HCT116 (cell line): ENCODE results near the gene CFAP97.

ENCODE experiments used
- ATF3 ChIP-seq: IDR thresholded peaks from 2 replicates; pipeline ENCODE4 v1.6.1; 2012
- CEBPB ChIP-seq: IDR thresholded peaks from 2 replicates; pipeline ENCODE4 v1.6.1; 2012; ENCODE audit warnings: low read depth
- CTCF ChIP-seq, 3 experiments: fragments of 200-600 bp in 1 of 3; sonication (generic) in 1 of 3; IDR thresholded peaks in 2 of 3; conservative IDR thresholded peaks in 1 of 3; 2 replicates each; pipeline ENCODE4 v1.5.1; 2012 to 2017; ENCODE audit warnings: low read depth in 2 of 3, low read length in 2 of 3, antibody characterized with exemption in 1 of 3, borderline replicate concordance in 1 of 3, control low read depth in 1 of 3, mild to moderate bottlenecking in 1 of 3, mixed read lengths in 1 of 3, mixed run types in 1 of 3, moderate library complexity in 1 of 3; ENCODE audit not compliant: insufficient read depth in 1 of 3
- EGR1 ChIP-seq: IDR thresholded peaks from 2 replicates; pipeline ENCODE4 v1.6.1; 2012; ENCODE audit warnings: low read depth
- ELF1 ChIP-seq: IDR thresholded peaks from 2 replicates; pipeline ENCODE4 v1.6.1; 2012; ENCODE audit warnings: low read depth, borderline replicate concordance
- JUND ChIP-seq: IDR thresholded peaks from 2 replicates; pipeline ENCODE4 v1.6.1; 2012
- POLR2A ChIP-seq: IDR thresholded peaks from 2 replicates; pipeline ENCODE4 v1.7.0; 2011; ENCODE audit warnings: borderline replicate concordance; ENCODE audit not compliant: insufficient read depth, insufficient read length; ENCODE audit errors: extremely low read depth
- RAD21 ChIP-seq: IDR thresholded peaks from 2 replicates; pipeline ENCODE4 v1.6.1; 2012; ENCODE audit warnings: low read depth, mild to moderate bottlenecking
- TCF7L2 ChIP-seq: IDR thresholded peaks from 2 replicates; pipeline ENCODE4 v1.7.0; 2011; ENCODE audit warnings: borderline replicate concordance, inconsistent platforms; ENCODE audit not compliant: insufficient read depth, insufficient read length; ENCODE audit errors: extremely low read depth
- ZFX ChIP-seq: fragments of 450-650 bp; IDR thresholded peaks from 2 replicates; pipeline ENCODE4 v1.6.1; 2017
- ZNF274 ChIP-seq: fragments of 200-500 bp; sonication (Bioruptor generic); IDR thresholded peaks from 2 replicates; pipeline ENCODE4 v1.6.1; 2014; ENCODE audit warnings: mild to moderate bottlenecking, low read depth, low read length, inconsistent platforms

GRCh38 chr4:185179488-185179887 is 24.3 kb downstream of the CFAP97 start:
- TF ChIP-seq CTCF (IDR thresholded peaks at IDR 0.05 in 2 of 3, conservative IDR thresholded peaks at IDR 0.05 in 1 of 3; ENCODE audit: borderline replicate concordance in 1 of 3, insufficient read depth in 1 of 3, low read depth in 2 of 3, low read length in 2 of 3) (no peak), POLR2A (no peak), EGR1 (no peak), JUND (no peak), TCF7L2 (no peak), ELF1 (no peak), ATF3 (no peak), RAD21 (no peak), ZFX (no peak), CEBPB (no peak), ZNF274 (no peak)
